PC-3 (cell line): ENCODE results near the gene ITPKC.

Experiments
- CTCF ChIP-seq: fragments of 300-600 bp; sonication (generic); conservative IDR thresholded peaks from 2 replicates; pipeline ENCODE4 v1.5.1; 2017; ENCODE audit warnings: antibody characterized with exemption, low read depth, mild to moderate bottlenecking, low read length
- EZH2phosphoT487 ChIP-seq: fragments of 300-600 bp; sonication (generic); IDR thresholded peaks from 2 replicates; pipeline ENCODE4 v1.6.1; 2018; ENCODE audit warnings: mild to moderate bottlenecking, antibody characterized with exemption, low read length, borderline replicate concordance

- TF ChIP-seq CTCF (no peak), EZH2phosphoT487 (no peak)
These were observed 23.0 kb upstream of the ITPKC start for GRCh38 chr19:40693896-40694295.
